Erythroblast (primary cell): ENCODE measurements around the gene AFG1L.

Experiments used
- GATA1 ChIP-seq: IDR thresholded peaks from 2 replicates; pipeline ENCODE4 v1.6.1; 2011; ENCODE audit warnings: low read depth, mild to moderate bottlenecking, control low read depth, low read length, moderate library complexity
- POLR2A ChIP-seq: IDR thresholded peaks from 2 replicates; pipeline ENCODE4 v1.6.1; 2011; ENCODE audit warnings: mild to moderate bottlenecking, low read length

DNA sequence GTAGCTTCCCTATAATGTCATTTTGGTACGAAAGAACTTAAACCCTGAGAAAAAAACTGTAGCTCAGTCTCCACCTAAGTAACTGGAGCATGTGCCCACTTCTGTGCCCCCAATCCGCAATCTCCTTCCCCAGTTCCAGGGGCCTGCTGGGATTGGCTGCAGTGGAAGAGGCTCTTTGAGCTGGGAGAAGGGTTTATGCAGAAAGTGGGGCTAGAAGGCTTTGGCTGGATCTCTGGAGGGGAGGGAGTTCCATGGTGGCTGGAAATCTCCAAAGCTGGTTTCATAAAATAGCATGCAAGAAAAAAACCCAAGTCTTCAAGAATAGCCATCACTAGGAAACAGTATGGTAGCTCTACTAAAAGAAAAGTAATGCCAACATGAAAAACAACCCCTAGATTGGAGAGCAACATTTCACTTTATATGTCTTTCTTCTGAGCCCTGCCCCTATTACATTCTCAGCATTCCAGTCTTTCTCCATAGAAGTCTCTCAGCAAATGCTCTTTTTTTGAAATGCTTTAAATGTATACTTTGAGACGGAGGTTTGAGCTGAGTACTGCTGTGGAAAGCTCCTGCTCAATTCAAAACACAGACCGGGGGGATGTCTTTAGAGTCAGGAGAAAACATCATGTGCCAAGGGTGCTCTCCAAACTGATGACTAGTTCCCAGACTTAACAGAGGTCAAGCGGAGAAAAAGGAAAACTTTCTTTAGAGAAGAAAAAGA is 229.8 kb downstream of the AFG1L start:
- no peak for TF ChIP-seq POLR2A
- no peak for TF ChIP-seq GATA1
